Activated naive CD4-positive, alpha-beta T cell treated with anti-CD3 and anti-CD28 coated beads, Interleukin-2, amount 50 U/mL, for 72 hours (primary cell): ENCODE results near the gene S100A14. TPM values are rescaled to one million over a fixed set of nuclear protein-coding genes. Genes with fewer than 3 reads are reported as not detected.
"Not testable (repeated sequence)": the region's sequence is repeated elsewhere in the genome, so short reads cannot be mapped to it uniquely, and the experiment has no call there.

ENCODE experiments used
- ATAC-seq, 2 donors: fragments of 150-1000 bp; cut with Tn5 transposase; 2 replicates each; pipeline ENCODE4 v1.10.0; 2021; ENCODE audit warnings: mild to moderate bottlenecking in 2 of 2, moderate library complexity in 2 of 2
- DNase-seq, 2 donors: peaks; one replicate each; pipeline ENCODE4 v3.0.0; 2021 to 2022; ENCODE audit warnings: low spot score in 2 of 2
- H3K27ac Mint-ChIP-seq, 2 donors: one replicate each; pipeline ENCODE4 v1.8.0; 2022; ENCODE audit warnings: mild to moderate bottlenecking in 2 of 2, mixed read lengths in 2 of 2
- H3K36me3 Mint-ChIP-seq, 2 donors: one replicate each; pipeline ENCODE4 v1.8.0; 2022; ENCODE audit warnings: mixed read lengths in 2 of 2
- H3K9me3 Mint-ChIP-seq, 2 donors: one replicate each; pipeline ENCODE4 v1.8.0; 2022; ENCODE audit warnings: mixed read lengths in 2 of 2
- total RNA-seq, 2 donors: library from RNA; stranded (reverse); gene quantifications; one replicate each; pipeline ENCODE4 v1.2.3, GENCODE V29; 2022

The S100A14 gene
- total RNA-seq, 2 donors from 2014 or later: not detected

GRCh38 chr1:153643816-153644215 is 27.7 kb upstream of the S100A14 start:
- Mint-ChIP-seq H3K36me3 (peaks cover 48 to 69% of the 10 kb centered on the region in 2 donors), H3K9me3 (no peaks in the 10 kb centered on the region), H3K27ac (peak overlapping the region in 1 of 2 donors; percentile 57)
- no peak for ATAC-seq
- DNase-seq: no peak

GRCh38 chr1:153643100-153643499 is 27.0 kb upstream of the S100A14 start:
- peak overlapping the region; percentile 57 to 92 for H3K27ac Mint-ChIP-seq
- no peaks in the 10 kb centered on the region for H3K9me3 Mint-ChIP-seq
- DNase-seq: peak in 1 of 2 donors; percentile 30
- no peak for ATAC-seq
- peaks cover 48 to 70% of the 10 kb centered on the region in 2 donors for H3K36me3 Mint-ChIP-seq

GRCh38 chr1:153642161-153642560 is 26.0 kb upstream of the S100A14 start:
- peak overlapping the region; percentile 12 to 26 for H3K27ac Mint-ChIP-seq
- peak in 1 of 2 donors; percentile 44 for DNase-seq
- ATAC-seq: no peak
- H3K36me3 Mint-ChIP-seq: peaks cover 50 to 69% of the 10 kb centered on the region in 2 donors
- H3K9me3 Mint-ChIP-seq: no peaks in the 10 kb centered on the region

GRCh38 chr1:153640861-153641260 is 24.7 kb upstream of the S100A14 start:
- Mint-ChIP-seq H3K9me3 (no peaks in the 10 kb centered on the region), H3K36me3 (peaks cover 56 to 71% of the 10 kb centered on the region in 2 donors), H3K27ac (peak overlapping the region in 1 of 2 donors; percentile 26)
- ATAC-seq (no peak), DNase-seq (no peak)

- not testable (repeated sequence) for DNase-seq, ATAC-seq, H3K9me3 Mint-ChIP-seq
- Mint-ChIP-seq H3K36me3 (peaks cover 49 to 65% of the 10 kb centered on the region in 2 donors), H3K27ac (peak overlapping the region in 1 of 2 donors; percentile 31)
Measured at GRCh38 chr1:153640213-153640612, 24.1 kb upstream of the S100A14 start.

GRCh38 chr1:153639280-153639679 is 23.2 kb upstream of the S100A14 start:
- Mint-ChIP-seq H3K27ac (no peak overlapping the region), H3K9me3 (no peaks in the 10 kb centered on the region), H3K36me3 (peaks cover 45 to 64% of the 10 kb centered on the region in 2 donors)
- ATAC-seq (no peak), DNase-seq (no peak)

GRCh38 chr1:153638261-153638660 is 22.1 kb upstream of the S100A14 start:
- Mint-ChIP-seq H3K36me3 (peaks cover 41 to 64% of the 10 kb centered on the region in 2 donors), H3K27ac (peak overlapping the region in 1 of 2 donors; percentile 7), H3K9me3 (no peaks in the 10 kb centered on the region)
- DNase-seq: no peak
- ATAC-seq: no peak

- peak overlapping the region; percentile 82 to 88 for H3K27ac Mint-ChIP-seq
- H3K36me3 Mint-ChIP-seq: peaks cover 27 to 53% of the 10 kb centered on the region in 2 donors
- H3K9me3 Mint-ChIP-seq: no peaks in the 10 kb centered on the region
- no peak for ATAC-seq
- DNase-seq: no peak
Measured at GRCh38 chr1:153636312-153636711, 20.2 kb upstream of the S100A14 start.

- H3K9me3 Mint-ChIP-seq: no peaks in the 10 kb centered on the region
- H3K27ac Mint-ChIP-seq: peak overlapping the region in 1 of 2 donors; percentile 88
- peaks cover 24 to 48% of the 10 kb centered on the region in 2 donors for H3K36me3 Mint-ChIP-seq
- ATAC-seq (no peak), DNase-seq (no peak)
Measured at GRCh38 chr1:153635872-153636271, 19.7 kb upstream of the S100A14 start.

- Mint-ChIP-seq H3K36me3 (peaks cover 24 to 46% of the 10 kb centered on the region in 2 donors), H3K9me3 (no peaks in the 10 kb centered on the region), H3K27ac (peak within 1 kb of the TSS; percentile 100)
- ATAC-seq (peak; percentile 92 to 93), DNase-seq (peak; percentile 97 to 99)
Measured at GRCh38 chr1:153633754-153634665, 17.9 kb upstream of the S100A14 start, which contains the start of gene CHTOP. CHTOP (plus strand) TSS chr1:153634066; CDS start chr1:153636589, 2,523 bp downstream.

GRCh38 chr1:153633161-153633753 is 17.1 kb upstream of the S100A14 start:
- H3K9me3 Mint-ChIP-seq: no peaks in the 10 kb centered on the region
- peaks cover 24 to 46% of the 10 kb centered on the region in 2 donors for H3K36me3 Mint-ChIP-seq
- ATAC-seq (no peak), DNase-seq (no peak)
- peak overlapping the region; percentile 100 for H3K27ac Mint-ChIP-seq

GRCh38 chr1:153631047-153632022 is 15.2 kb upstream of the S100A14 start:
- Mint-ChIP-seq H3K36me3 (peaks cover 10 to 29% of the 10 kb centered on the region in 2 donors), H3K27ac (peak overlapping the region in 1 of 2 donors; percentile 88), H3K9me3 (no peaks in the 10 kb centered on the region)
- ATAC-seq (no peak), DNase-seq (no peak)

- Mint-ChIP-seq H3K36me3 (peaks cover 10 to 25% of the 10 kb centered on the region in 2 donors), H3K9me3 (no peaks in the 10 kb centered on the region), H3K27ac (peak overlapping the region in 1 of 2 donors; percentile 55)
- ATAC-seq: no peak
- DNase-seq: no peak
Measured at GRCh38 chr1:153630384-153630783, 14.3 kb upstream of the S100A14 start.

- H3K36me3 Mint-ChIP-seq: peaks cover 10 to 24% of the 10 kb centered on the region in 2 donors
- peak overlapping the region in 1 of 2 donors; percentile 62 for H3K27ac Mint-ChIP-seq
- no peaks in the 10 kb centered on the region for H3K9me3 Mint-ChIP-seq
- ATAC-seq (no peak), DNase-seq (no peak)
Measured at GRCh38 chr1:153629971-153630370, 13.8 kb upstream of the S100A14 start.

- Mint-ChIP-seq H3K9me3 (no peaks in the 10 kb centered on the region), H3K27ac (peak overlapping the region; percentile 4 to 62), H3K36me3 (peaks cover 6 to 17% of the 10 kb centered on the region in 2 donors)
- no peak for DNase-seq
- no peak for ATAC-seq
Measured at GRCh38 chr1:153629343-153629665, 13.2 kb upstream of the S100A14 start.

GRCh38 chr1:153628638-153629342 is 12.7 kb upstream of the S100A14 start:
- ATAC-seq (no peak), DNase-seq (no peak)
- H3K36me3 Mint-ChIP-seq: peaks cover 1 to 12% of the 10 kb centered on the region in 2 donors
- no peaks in the 10 kb centered on the region for H3K9me3 Mint-ChIP-seq
- peak overlapping the region; percentile 32 to 50 for H3K27ac Mint-ChIP-seq
